HCT116 (cell line): ENCODE results near the gene ADH1C. TPM values are rescaled to one million over a fixed set of nuclear protein-coding genes. Genes with fewer than 3 reads are reported as not detected.

ENCODE experiments used
- ATAC-seq: fragments of 200-7000 bp; cut with Tn5 transposase; 2 replicates; pipeline ENCODE4 v1.9.1; 2020; ENCODE audit warnings: mild to moderate bottlenecking, moderate library complexity
- BruUV-seq: library from RNA; stranded (reverse); fragments of 400-500 nt; replicated peaks from 2 replicates; lab custom pipeline; 2021; lab: Mats Ljungman, UMichigan
- CTCF ChIA-PET: fragments of 300-600 bp; sonication (Branson Sonifier 250); formaldehyde crosslinking; loops from one replicate; lab custom pipeline; 2021; ENCODE audit warnings: antibody characterized with exemption; lab: Charles Lee
- POLR2A ChIA-PET: fragments of 300-600, 350-600 bp; sonication (Branson Sonifier 250); formaldehyde crosslinking; loops from one replicate; lab custom pipeline; 2021; ENCODE audit warnings: antibody characterized with exemption; lab: Charles Lee
- RAD21 ChIA-PET, 2 experiments: fragments of 300-600 bp; sonication (Branson Sonifier 250); formaldehyde crosslinking; loops; one replicate each; lab custom pipeline; 2023; ENCODE audit warnings: low total read pairs in 2 of 2; ENCODE audit not compliant: uncharacterized antibody in 2 of 2, unreplicated experiment in 2 of 2, low non-redundant PET in 1 of 2; lab: Charles Lee
- DNase-seq: peaks from one replicate; pipeline ENCODE4 v3.0.0-alpha.2; 2010; ENCODE audit warnings: low read depth, low spot score
- H2AFZ ChIP-seq: fragments of 200-600 bp; shearing (Covaris generic), sonication (generic); 2 replicates; pipeline ENCODE4 v1.6.1; 2017; ENCODE audit warnings: low read depth, mixed run types, mixed read lengths, antibody characterized with exemption, low read length; ENCODE audit not compliant: poor library complexity, severe bottlenecking
- H3K27ac ChIP-seq: 2 replicates; pipeline ENCODE4 v1.5.1; 2012; ENCODE audit warnings: low read depth, low read length
- H3K27me3 ChIP-seq: fragments of 200-600 bp; sonication (generic); 2 replicates; pipeline ENCODE4 v1.6.1; 2016; ENCODE audit warnings: mixed run types, low read length, mixed read lengths; ENCODE audit not compliant: insufficient read depth
- H3K36me3 ChIP-seq, 2 experiments: fragments of 200-500 bp in 1 of 2; fragments of 200-600 bp in 1 of 2; sonication (Bioruptor generic) in 1 of 2; sonication (generic) in 1 of 2; 2 replicates each; pipeline versions ENCODE4 v1.5.1 to v1.6.1; 2014 to 2016; ENCODE audit warnings: low read length in 2 of 2, inconsistent platforms in 1 of 2, mixed read lengths in 1 of 2, mixed run types in 1 of 2; ENCODE audit not compliant: insufficient read depth in 2 of 2, control insufficient read depth in 1 of 2
- H3K4me1 ChIP-seq, 2 experiments: fragments of 200-600 bp in 1 of 2; sonication (generic) in 1 of 2; 2 replicates each; pipeline versions ENCODE4 v1.5.1 to v1.6.1; 2012 to 2017; ENCODE audit warnings: low read length in 2 of 2, inconsistent platforms in 1 of 2, mild to moderate bottlenecking in 1 of 2, mixed read lengths in 1 of 2, mixed run types in 1 of 2, moderate library complexity in 1 of 2; ENCODE audit not compliant: insufficient read depth in 2 of 2, control insufficient read depth in 1 of 2
- H3K4me2 ChIP-seq: fragments of 200-600 bp; sonication (generic); 2 replicates; pipeline ENCODE4 v1.6.1; 2017; ENCODE audit warnings: mixed run types, low read length, mixed read lengths
- H3K4me3 ChIP-seq, 2 experiments: fragments of 200-600 bp in 1 of 2; sonication (generic) in 1 of 2; replicated peaks in 1 of 2; 2 replicates each; pipeline ENCODE4 v1.5.1; 2011 to 2016; ENCODE audit warnings: low read length in 2 of 2, control low read depth in 1 of 2, low read depth in 1 of 2, mild to moderate bottlenecking in 1 of 2, mixed read lengths in 1 of 2, mixed run types in 1 of 2
- H3K79me2 ChIP-seq: fragments of 200-600 bp; sonication (generic); 2 replicates; pipeline ENCODE4 v1.6.1; 2017; ENCODE audit warnings: mild to moderate bottlenecking, mixed run types, low read length, moderate library complexity, mixed read lengths; ENCODE audit not compliant: insufficient read depth
- H3K9ac ChIP-seq: fragments of 200-600 bp; sonication (generic); 2 replicates; pipeline ENCODE4 v1.6.1; 2016; ENCODE audit warnings: low read length, mixed read lengths
- H3K9me2 ChIP-seq: fragments of 200-600 bp; sonication (generic), shearing (Covaris generic); 2 replicates; pipeline ENCODE4 v1.6.1; 2017; ENCODE audit warnings: mixed run types, mild to moderate bottlenecking, moderate library complexity; ENCODE audit not compliant: insufficient read depth
- H3K9me3 ChIP-seq, 2 experiments: fragments of 200-500 bp in 1 of 2; fragments of 200-600 bp in 1 of 2; sonication (Bioruptor generic) in 1 of 2; sonication (generic) in 1 of 2; 2 replicates each; pipeline ENCODE4 v1.6.1; 2014 to 2017; ENCODE audit warnings: low read length in 2 of 2, mixed read lengths in 2 of 2, inconsistent platforms in 1 of 2, low read depth in 1 of 2, mild to moderate bottlenecking in 1 of 2, mixed run types in 1 of 2, moderate library complexity in 1 of 2; ENCODE audit not compliant: control insufficient read depth in 1 of 2, insufficient read depth in 1 of 2
- H4K20me1 ChIP-seq: fragments of 200-600 bp; sonication (generic), shearing (Covaris generic); 2 replicates; pipeline ENCODE4 v1.6.1; 2017; ENCODE audit warnings: mixed run types, mild to moderate bottlenecking, moderate library complexity; ENCODE audit not compliant: insufficient read depth
- CEBPB ChIP-seq: IDR thresholded peaks from 2 replicates; pipeline ENCODE4 v1.6.1; 2012; ENCODE audit warnings: low read depth
- EZH2phosphoT487 ChIP-seq: fragments of 200-600 bp; IDR thresholded peaks from 2 replicates; pipeline ENCODE4 v1.6.1; 2018; ENCODE audit warnings: antibody characterized with exemption, borderline replicate concordance
- FOSL1 ChIP-seq: IDR thresholded peaks from 2 replicates; pipeline ENCODE4 v1.6.1; 2012; ENCODE audit warnings: low read depth
- JUND ChIP-seq: IDR thresholded peaks from 2 replicates; pipeline ENCODE4 v1.6.1; 2012
- POLR2A ChIP-seq: IDR thresholded peaks from 2 replicates; pipeline ENCODE4 v1.7.0; 2011; ENCODE audit warnings: borderline replicate concordance; ENCODE audit not compliant: insufficient read depth, insufficient read length; ENCODE audit errors: extremely low read depth
- POLR2AphosphoS5 ChIP-seq: IDR thresholded peaks from 2 replicates; pipeline ENCODE4 v1.6.1; 2011; ENCODE audit warnings: mild to moderate bottlenecking, low read depth, low read length, moderate library complexity
- SIN3A ChIP-seq: IDR thresholded peaks from 2 replicates; pipeline ENCODE4 v1.6.1; 2012; ENCODE audit warnings: low read depth
- SP1 ChIP-seq: IDR thresholded peaks from 2 replicates; pipeline ENCODE4 v1.6.1; 2012; ENCODE audit warnings: low read depth
- TCF7L2 ChIP-seq: IDR thresholded peaks from 2 replicates; pipeline ENCODE4 v1.7.0; 2011; ENCODE audit warnings: borderline replicate concordance, inconsistent platforms; ENCODE audit not compliant: insufficient read depth, insufficient read length; ENCODE audit errors: extremely low read depth
- YY1 ChIP-seq: IDR thresholded peaks from 2 replicates; pipeline ENCODE4 v1.6.1; 2011; ENCODE audit warnings: low read length, low read depth, moderate library complexity, mild to moderate bottlenecking; ENCODE audit not compliant: insufficient replicate concordance; ENCODE audit errors: extremely low read depth
- ZFX ChIP-seq: fragments of 450-650 bp; IDR thresholded peaks from 2 replicates; pipeline ENCODE4 v1.6.1; 2017
- intact Hi-C: fragments of 100-400 bp; cut with micrococcal nuclease; formaldehyde crosslinking; loops from 2 replicates; pipeline ENCODE4 v1.10.0; 2022
- total RNA-seq: library from RNA; stranded (reverse); gene quantifications from one replicate; pipeline ENCODE4 v1.2.1, GENCODE V29; 2021; ENCODE audit not compliant: unreplicated experiment
- TF ChIP-seq, protein P1 (sequence below), 3 experiments: fragments of 200-600 bp in 1 of 3; sonication (generic) in 1 of 3; IDR thresholded peaks in 2 of 3; conservative IDR thresholded peaks in 1 of 3; 2 replicates each; pipeline ENCODE4 v1.5.1; 2012 to 2017; ENCODE audit warnings: low read depth in 2 of 3, low read length in 2 of 3, antibody characterized with exemption in 1 of 3, borderline replicate concordance in 1 of 3, control low read depth in 1 of 3, mild to moderate bottlenecking in 1 of 3, mixed read lengths in 1 of 3, mixed run types in 1 of 3, moderate library complexity in 1 of 3; ENCODE audit not compliant: insufficient read depth in 1 of 3
- TF ChIP-seq, protein P2 (sequence below): IDR thresholded peaks from 2 replicates; pipeline ENCODE4 v1.6.1; 2011; ENCODE audit warnings: mild to moderate bottlenecking, low read length, moderate library complexity; ENCODE audit not compliant: insufficient replicate concordance; ENCODE audit errors: extremely low read depth

ADH1C gene
- total RNA-seq, 1 experiment from 2014 or later = not detected

DNA sequence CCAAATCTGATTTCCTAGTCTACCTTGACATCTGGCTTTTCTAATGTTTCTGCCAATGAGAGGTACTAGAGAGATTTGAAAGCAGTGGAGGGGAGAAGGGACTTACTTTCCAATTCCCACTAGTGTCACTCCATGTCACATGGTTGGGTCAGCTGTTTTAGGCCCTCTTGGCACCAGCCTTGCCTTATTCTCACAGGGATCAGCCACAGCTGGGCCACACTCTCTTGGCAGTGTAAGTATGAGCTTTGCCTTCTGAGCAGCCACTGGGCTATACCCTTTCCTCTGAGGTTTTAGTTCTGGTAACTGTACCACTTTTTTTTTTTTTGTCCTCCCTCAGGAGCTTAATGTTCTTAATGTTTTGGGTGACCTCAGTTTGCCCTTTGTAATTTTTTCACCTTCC, 10.2 kb upstream of the ADH1C start:
- Histone ChIP-seq H3K36me3 (no peaks in the 10 kb centered on the region), H2AFZ (no peak overlapping the region), H3K9me3 (peaks cover 0 to 5% of the 10 kb centered on the region in 2 experiments; a peak in 1 of 4 replicates), H3K27ac (no peak overlapping the region), H3K4me1 (no peaks in the 10 kb centered on the region)
- TF ChIP-seq YY1 (no peak), ZFX (no peak), SP1 (no peak), SIN3A (no peak), FOSL1 (no peak), EZH2phosphoT487 (no peak), POLR2A (no peak), JUND (no peak), POLR2AphosphoS5 (no peak), CEBPB (no peak), TCF7L2 (no peak)
- TF ChIP-seq, protein P1, sequence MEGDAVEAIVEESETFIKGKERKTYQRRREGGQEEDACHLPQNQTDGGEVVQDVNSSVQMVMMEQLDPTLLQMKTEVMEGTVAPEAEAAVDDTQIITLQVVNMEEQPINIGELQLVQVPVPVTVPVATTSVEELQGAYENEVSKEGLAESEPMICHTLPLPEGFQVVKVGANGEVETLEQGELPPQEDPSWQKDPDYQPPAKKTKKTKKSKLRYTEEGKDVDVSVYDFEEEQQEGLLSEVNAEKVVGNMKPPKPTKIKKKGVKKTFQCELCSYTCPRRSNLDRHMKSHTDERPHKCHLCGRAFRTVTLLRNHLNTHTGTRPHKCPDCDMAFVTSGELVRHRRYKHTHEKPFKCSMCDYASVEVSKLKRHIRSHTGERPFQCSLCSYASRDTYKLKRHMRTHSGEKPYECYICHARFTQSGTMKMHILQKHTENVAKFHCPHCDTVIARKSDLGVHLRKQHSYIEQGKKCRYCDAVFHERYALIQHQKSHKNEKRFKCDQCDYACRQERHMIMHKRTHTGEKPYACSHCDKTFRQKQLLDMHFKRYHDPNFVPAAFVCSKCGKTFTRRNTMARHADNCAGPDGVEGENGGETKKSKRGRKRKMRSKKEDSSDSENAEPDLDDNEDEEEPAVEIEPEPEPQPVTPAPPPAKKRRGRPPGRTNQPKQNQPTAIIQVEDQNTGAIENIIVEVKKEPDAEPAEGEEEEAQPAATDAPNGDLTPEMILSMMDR (IDR thresholded peaks at IDR 0.05 in 2 of 3, conservative IDR thresholded peaks at IDR 0.05 in 1 of 3; ENCODE audit: borderline replicate concordance in 1 of 3, insufficient read depth in 1 of 3, low read depth in 2 of 3, low read length in 2 of 3) = no peak
- TF ChIP-seq, protein P2, sequence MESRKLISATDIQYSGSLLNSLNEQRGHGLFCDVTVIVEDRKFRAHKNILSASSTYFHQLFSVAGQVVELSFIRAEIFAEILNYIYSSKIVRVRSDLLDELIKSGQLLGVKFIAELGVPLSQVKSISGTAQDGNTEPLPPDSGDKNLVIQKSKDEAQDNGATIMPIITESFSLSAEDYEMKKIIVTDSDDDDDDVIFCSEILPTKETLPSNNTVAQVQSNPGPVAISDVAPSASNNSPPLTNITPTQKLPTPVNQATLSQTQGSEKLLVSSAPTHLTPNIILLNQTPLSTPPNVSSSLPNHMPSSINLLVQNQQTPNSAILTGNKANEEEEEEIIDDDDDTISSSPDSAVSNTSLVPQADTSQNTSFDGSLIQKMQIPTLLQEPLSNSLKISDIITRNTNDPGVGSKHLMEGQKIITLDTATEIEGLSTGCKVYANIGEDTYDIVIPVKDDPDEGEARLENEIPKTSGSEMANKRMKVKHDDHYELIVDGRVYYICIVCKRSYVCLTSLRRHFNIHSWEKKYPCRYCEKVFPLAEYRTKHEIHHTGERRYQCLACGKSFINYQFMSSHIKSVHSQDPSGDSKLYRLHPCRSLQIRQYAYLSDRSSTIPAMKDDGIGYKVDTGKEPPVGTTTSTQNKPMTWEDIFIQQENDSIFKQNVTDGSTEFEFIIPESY = no peak
- TF ChIP-seq, all 23 proteins: peak for 0
- H3K4me2 ChIP-seq = no peak overlapping the region
- DNase-seq (no peak), ATAC-seq (no peak)
- intact Hi-C loops = no loop called here
- H3K9me2 ChIP-seq = no peaks in the 10 kb centered on the region
- CTCF ChIA-PET = no interaction called here
- H3K9ac ChIP-seq = no peak overlapping the region
- POLR2A ChIA-PET = no interaction called here
- H4K20me1 ChIP-seq = no peaks in the 10 kb centered on the region
- no peak overlapping the region for H3K4me3 ChIP-seq
- BruUV-seq = no TSS peak
- no peaks in the 10 kb centered on the region for H3K27me3 ChIP-seq
- no peaks in the 10 kb centered on the region for H3K79me2 ChIP-seq
- RAD21 ChIA-PET = no interaction called here
